H1 (cell line): ENCODE measurements around the gene SEMA3E. TPM values are rescaled to one million over a fixed set of nuclear protein-coding genes. Genes with fewer than 3 reads are reported as not detected.

ENCODE experiments used
- CTCF ChIA-PET: fragments of 300-600 bp; sonication (Branson Sonifier 250); formaldehyde crosslinking; loops from one replicate; lab custom pipeline; 2021; ENCODE audit not compliant: partially characterized antibody; lab: Charles Lee
- POLR2A ChIA-PET: fragments of 300-600 bp; sonication (Branson Sonifier 250); formaldehyde crosslinking; loops from one replicate; lab custom pipeline; 2021; ENCODE audit warnings: inconsistent platforms; ENCODE audit not compliant: partially characterized antibody; lab: Charles Lee
- DNase-seq, 2 experiments: peaks; one replicate each; pipeline versions ENCODE4 v3.0.0 to v3.0.0-alpha.2; 2010 to 2022; ENCODE audit warnings: low spot score in 2 of 2, low read depth in 1 of 2, mixed read lengths in 1 of 2
- FAIRE-seq: peaks from 2 replicates; lab custom pipeline; 2011; peaks lifted over from hg19 to GRCh38; lab: Jason Lieb, UNC
- H2AFZ ChIP-seq: 2 replicates; pipeline ENCODE4 v1.8.1; 2012; ENCODE audit warnings: low read length, inconsistent platforms
- H2AK5ac ChIP-seq: 2 replicates; pipeline ENCODE4 v1.6.1; 2013; ENCODE audit warnings: low read depth, low read length
- H2BK120ac ChIP-seq: replicated peaks from 2 replicates; pipeline ENCODE3; 2013; ENCODE audit warnings: low read depth, low read length, inconsistent platforms
- H2BK12ac ChIP-seq: 2 replicates; pipeline ENCODE4 v1.6.1; 2013; ENCODE audit warnings: low read depth, low read length
- H2BK15ac ChIP-seq: 2 replicates; pipeline ENCODE4 v1.6.1; 2013; ENCODE audit warnings: low read length
- H2BK20ac ChIP-seq: 2 replicates; pipeline ENCODE4 v1.6.1; 2013; ENCODE audit warnings: low read length
- H2BK5ac ChIP-seq: 2 replicates; pipeline ENCODE4 v1.6.1; 2013; ENCODE audit warnings: low read depth, low read length
- H3K14ac ChIP-seq: 2 replicates; pipeline ENCODE4 v1.6.1; 2013; ENCODE audit warnings: inconsistent platforms; ENCODE audit not compliant: insufficient read length
- H3K18ac ChIP-seq: 2 replicates; pipeline ENCODE4 v1.6.1; 2013; ENCODE audit warnings: low read length; ENCODE audit errors: extremely low read depth
- H3K23ac ChIP-seq: 2 replicates; pipeline ENCODE4 v1.6.1; 2013; ENCODE audit warnings: inconsistent platforms; ENCODE audit not compliant: insufficient read length
- H3K23me2 ChIP-seq: 2 replicates; pipeline ENCODE4 v1.6.1; 2013; ENCODE audit warnings: low read depth, low read length
- H3K27ac ChIP-seq: 2 replicates; pipeline ENCODE4 v1.6.1; 2011; ENCODE audit warnings: low read depth, low read length, inconsistent platforms
- H3K27me3 ChIP-seq, 4 experiments: replicated peaks in 1 of 4; 1 replicate in 1 of 4; 2 replicates in 3 of 4; pipeline versions ENCODE4 v1.6.1 to v1.8.1; 2011 to 2013; ENCODE audit warnings: low read length in 3 of 4, mild to moderate bottlenecking in 3 of 4, inconsistent platforms in 2 of 4, mixed read lengths in 2 of 4, moderate library complexity in 1 of 4; ENCODE audit not compliant: control insufficient read depth in 3 of 4, insufficient read depth in 3 of 4; ENCODE audit errors: extremely low read depth in 1 of 4
- H3K36me3 ChIP-seq, 4 experiments: 2 replicates each; pipeline versions ENCODE4 v1.6.1 to v1.8.1; 2011 to 2013; ENCODE audit warnings: mild to moderate bottlenecking in 4 of 4, low read length in 3 of 4, moderate library complexity in 2 of 4, control low read depth in 1 of 4, inconsistent platforms in 1 of 4; ENCODE audit not compliant: insufficient read depth in 4 of 4, control insufficient read depth in 2 of 4
- H3K4ac ChIP-seq: replicated peaks from 2 replicates; pipeline ENCODE3; 2013; ENCODE audit warnings: low read length, low read depth, mixed read lengths, inconsistent platforms; ENCODE audit not compliant: insufficient read length
- H3K4me1 ChIP-seq, 4 experiments: replicated peaks in 1 of 4; 1 replicate in 1 of 4; 2 replicates in 3 of 4; pipeline versions ENCODE4 v1.6.1 to v1.8.1; 2011 to 2013; ENCODE audit warnings: low read length in 3 of 4, inconsistent platforms in 2 of 4, mixed read lengths in 1 of 4; ENCODE audit not compliant: insufficient read depth in 4 of 4, control insufficient read depth in 3 of 4
- H3K4me2 ChIP-seq, 2 experiments: 2 replicates each; pipeline versions ENCODE4 v1.6.1 to v1.8.1; 2011 to 2013; ENCODE audit warnings: low read depth in 2 of 2, low read length in 2 of 2, control low read depth in 1 of 2, inconsistent platforms in 1 of 2, mild to moderate bottlenecking in 1 of 2; ENCODE audit not compliant: insufficient read depth in 1 of 2
- H3K4me3 ChIP-seq, 4 experiments: fragments of 200-600, 300-600 bp in 1 of 4; sonication (generic), shearing (Covaris generic), sonication (Bioruptor Twin) in 1 of 4; 2 replicates each; pipeline versions ENCODE4 v1.5.1 to v1.8.1; 2011 to 2016; ENCODE audit warnings: low read length in 4 of 4, low read depth in 3 of 4, control low read depth in 2 of 4, inconsistent platforms in 2 of 4, mild to moderate bottlenecking in 2 of 4, mixed read lengths in 1 of 4, moderate library complexity in 1 of 4; ENCODE audit not compliant: insufficient read depth in 2 of 4; ENCODE audit errors: extremely low read depth in 1 of 4
- H3K56ac ChIP-seq: replicated peaks from 2 replicates; pipeline ENCODE3; 2013; ENCODE audit warnings: low read depth, mild to moderate bottlenecking, mixed read lengths, low read length, inconsistent platforms; ENCODE audit not compliant: insufficient read length
- H3K79me1 ChIP-seq: 2 replicates; pipeline ENCODE4 v1.6.1; 2013; ENCODE audit warnings: low read depth, low read length, control low read depth
- H3K79me2 ChIP-seq, 2 experiments: 2 replicates each; pipeline versions ENCODE4 v1.6.1 to v1.8.1; 2012 to 2013; ENCODE audit warnings: low read length in 2 of 2, mild to moderate bottlenecking in 2 of 2, inconsistent platforms in 1 of 2; ENCODE audit not compliant: insufficient read depth in 2 of 2, control insufficient read depth in 1 of 2
- H3K9ac ChIP-seq, 4 experiments: replicated peaks in 1 of 4; 1 replicate in 1 of 4; 2 replicates in 3 of 4; pipeline versions ENCODE4 v1.6.1 to v1.8.1; 2011 to 2013; ENCODE audit warnings: low read depth in 3 of 4, low read length in 3 of 4, control low read depth in 2 of 4, mild to moderate bottlenecking in 2 of 4, moderate library complexity in 2 of 4, inconsistent platforms in 1 of 4; ENCODE audit errors: extremely low read depth in 1 of 4
- H3K9me3 ChIP-seq, 2 experiments: 2 replicates each; pipeline versions ENCODE4 v1.6.1 to v1.8.1; 2012 to 2013; ENCODE audit warnings: mild to moderate bottlenecking in 2 of 2, moderate library complexity in 2 of 2, control low read depth in 1 of 2, inconsistent platforms in 1 of 2, low read depth in 1 of 2, low read length in 1 of 2, mixed read lengths in 1 of 2; ENCODE audit not compliant: insufficient read depth in 2 of 2
- H4K20me1 ChIP-seq, 2 experiments: replicated peaks in 1 of 2; 2 replicates each; pipeline versions ENCODE3 to v1.8.1; 2011 to 2013; ENCODE audit warnings: inconsistent platforms in 2 of 2, low read length in 2 of 2, mild to moderate bottlenecking in 1 of 2; ENCODE audit not compliant: insufficient read depth in 2 of 2, control insufficient read depth in 1 of 2
- H4K5ac ChIP-seq: 2 replicates; pipeline ENCODE4 v1.6.1; 2013; ENCODE audit warnings: low read length, low read depth, mixed read lengths, inconsistent platforms; ENCODE audit not compliant: insufficient read length
- H4K8ac ChIP-seq: 2 replicates; pipeline ENCODE4 v1.8.0; 2013; ENCODE audit warnings: mild to moderate bottlenecking, moderate library complexity, low read length, inconsistent platforms; ENCODE audit not compliant: insufficient read depth; ENCODE audit errors: extremely low read depth
- H4K91ac ChIP-seq: replicated peaks from 2 replicates; pipeline ENCODE3; 2013; ENCODE audit warnings: low read length, mixed read lengths, inconsistent platforms; ENCODE audit not compliant: insufficient read length
- CTCF ChIP-seq, 3 experiments: IDR thresholded peaks; 1 replicate in 2 of 3; 2 replicates in 1 of 3; pipeline versions ENCODE4 v1.5.1 to v1.6.1; 2011; ENCODE audit warnings: low read length in 3 of 3, mild to moderate bottlenecking in 3 of 3, inconsistent platforms in 2 of 3, low read depth in 1 of 3, moderate library complexity in 1 of 3; ENCODE audit not compliant: insufficient read depth in 1 of 3; ENCODE audit errors: control extremely low read depth in 1 of 3
- RAD21 ChIP-seq, 2 experiments: IDR thresholded peaks in 1 of 2; conservative IDR thresholded peaks in 1 of 2; 2 replicates each; pipeline ENCODE4 v1.6.1; 2011; ENCODE audit warnings: low read depth in 2 of 2, low read length in 2 of 2, improper control_type of control experiment in 1 of 2, inconsistent platforms in 1 of 2, mild to moderate bottlenecking in 1 of 2, moderate library complexity in 1 of 2
- RBBP5 ChIP-seq: IDR thresholded peaks from 2 replicates; pipeline ENCODE4 v1.7.1; 2012; ENCODE audit warnings: low read depth, mild to moderate bottlenecking, inconsistent platforms, low read length, moderate library complexity, borderline replicate concordance
- WGBS, 2 experiments: shearing (Covaris generic) in 1 of 2; methylation state at CpG; one replicate each; pipeline versions ENCODE4 v1.1.6 to v1.1.7; 2013 to 2015; ENCODE audit warnings: low lambda C conversion rate in 2 of 2, mixed read lengths in 2 of 2, inconsistent platforms in 1 of 2, low coverage in 1 of 2, missing lambda C conversion rate in 1 of 2; ENCODE audit not compliant: insufficient replicate concordance in 2 of 2, insufficient coverage in 1 of 2, insufficient read length in 1 of 2; ENCODE audit errors: extremely low coverage in 1 of 2, missing lambda C conversion rate in 1 of 2; 5-methylcytosine and 5-hydroxymethylcytosine counted together
- polyA plus RNA-seq, 7 experiments: library from polyadenylated mRNA; depleted of rRNA in 3 of 7; stranded (reverse) in 5 of 7; unstranded in 2 of 7; fragments of >200 nt in 5 of 7; fragments of 200-250 nt in 2 of 7; gene quantifications; 1 replicate in 5 of 7; 2 replicates in 1 of 7; 4 replicates in 1 of 7; pipeline versions ENCODE4 v1.2.1 to v1.2.3, GENCODE V29; 2011 to 2013; ENCODE audit warnings: missing spikeins in 2 of 7, mixed read lengths in 2 of 7
- total RNA-seq: library from RNA; stranded (reverse); fragmentation: NEBNext Ultra II Directional; extraction: Animal tissue kit (Norgen Biotek cat#: 25700); gene quantifications from 2 replicates; pipeline ENCODE4 v1.2.1, GENCODE V29; 2021

The SEMA3E gene
- total and polyA plus RNA-seq, 2 of the 8 experiments (the other 6 are each of a cell fraction or from before 2014, with no cell fraction given): 0.93 to 0.94 TPM

GRCh38 chr7:83410989-83411591 is 237.8 kb downstream of the SEMA3E start:
- H3K23me2 ChIP-seq: no peaks in the 10 kb centered on the region
- no peak overlapping the region for H2AK5ac ChIP-seq

More at GRCh38 chr7:83410989-83411591, 237.8 kb downstream of the SEMA3E start:
- Histone ChIP-seq H2BK15ac (no peak overlapping the region), H3K14ac (no peak overlapping the region), H3K18ac (no peak overlapping the region), H3K4me2 (no peak overlapping the region), H3K27ac (no peak overlapping the region), H3K79me2 (no peaks in the 10 kb centered on the region), H3K27me3 (no peaks in the 10 kb centered on the region), H4K91ac (no peak overlapping the region), H2BK20ac (no peak overlapping the region), H3K23ac (no peak overlapping the region), H3K56ac (no peak overlapping the region), H3K9ac (no peak overlapping the region), H2BK12ac (no peak overlapping the region), H2BK120ac (no peak overlapping the region), H3K36me3 (no peaks in the 10 kb centered on the region), H4K8ac (no peak overlapping the region), H3K4ac (no peak overlapping the region), H4K5ac (no peak overlapping the region), H3K4me1 (peaks cover 0 to 9% (median 4%) of the 10 kb centered on the region in 4 experiments; a peak in 2 of 7 replicates), H3K9me3 (no peaks in the 10 kb centered on the region), H2BK5ac (no peak overlapping the region), H2AFZ (no peak overlapping the region), H4K20me1 (no peaks in the 10 kb centered on the region), H3K79me1 (no peaks in the 10 kb centered on the region), H3K4me3 (no peak overlapping the region)
- TF ChIP-seq RBBP5 (no peak), RAD21 (IDR thresholded peaks at IDR 0.05 in 1 of 2, conservative IDR thresholded peaks at IDR 0.05 in 1 of 2; ENCODE audit: low read depth in 2 of 2, low read length in 2 of 2) (peak; percentile 77 to 91), CTCF (IDR thresholded peaks at IDR 0.05; ENCODE audit: control extremely low read depth in 1 of 3, insufficient read depth in 1 of 3, low read depth in 1 of 3, low read length in 3 of 3) (peak in 2 of 3 experiments; percentile 28 to 49; a peak in 2 of 4 replicates)
- no peak for DNase-seq
- FAIRE-seq: no peak
- 40% methylated on average over 3 of the region's 3 CpGs; no CpG with 5 or more reads in 1 of the 2 experiments for WGBS, 2 experiments
- POLR2A ChIA-PET: interaction anchor here (2.7 to 5.1 kb wide), 2 partner anchors 50 to 64 kb away, joined by 11 to 43 read pairs; no protein-coding TSS in a partner anchor
- CTCF ChIA-PET: interaction anchor here (1.7 to 3.1 kb wide), 4 partner anchors 41 to 102 kb away, joined by 4 to 15 read pairs (median 10); no protein-coding TSS in a partner anchor
